Adrenal gland (tissue), 5 donors: ENCODE data around the gene ASMTL.

Experiments used
- CTCF ChIP-seq, 6 experiments: fragments of 450-650 bp in 4 of 6; fragments of 200-600 bp in 2 of 6; sonication (generic) in 1 of 6; IDR thresholded peaks; 1 replicate in 5 of 6; 2 replicates in 1 of 6; pipeline versions ENCODE4 v1.5.1 to v1.8.0; 2016 to 2021; ENCODE audit warnings: antibody characterized with exemption in 6 of 6, mild to moderate bottlenecking in 2 of 6, moderate library complexity in 1 of 6
- POLR2A ChIP-seq, 2 donors: fragments of 450-650 bp; IDR thresholded peaks; one replicate each; pipeline ENCODE4 v1.6.1; 2017; ENCODE audit warnings: antibody characterized with exemption in 2 of 2, mild to moderate bottlenecking in 2 of 2, moderate library complexity in 1 of 2
- donor health status: DM: no; HTN: no; CAD: no.

- TF ChIP-seq POLR2A (IDR thresholded peaks at IDR 0.05) (no peak), CTCF (IDR thresholded peaks at IDR 0.05) (no peak)
Observed at GRCh38 chrX:1389181-1389992, 63.3 kb downstream of the ASMTL start.
